GM19025 (cell line): ENCODE data around the gene HAPLN3.

Experiments used
- ATAC-seq: cut with Tn5 transposase; IDR thresholded peaks from one replicate; pipeline ENCODE4 v1.9.1; 2021; ENCODE audit warnings: mild to moderate bottlenecking, low read depth, moderate library complexity; ENCODE audit not compliant: unreplicated experiment

Gene HAPLN3

DNA sequence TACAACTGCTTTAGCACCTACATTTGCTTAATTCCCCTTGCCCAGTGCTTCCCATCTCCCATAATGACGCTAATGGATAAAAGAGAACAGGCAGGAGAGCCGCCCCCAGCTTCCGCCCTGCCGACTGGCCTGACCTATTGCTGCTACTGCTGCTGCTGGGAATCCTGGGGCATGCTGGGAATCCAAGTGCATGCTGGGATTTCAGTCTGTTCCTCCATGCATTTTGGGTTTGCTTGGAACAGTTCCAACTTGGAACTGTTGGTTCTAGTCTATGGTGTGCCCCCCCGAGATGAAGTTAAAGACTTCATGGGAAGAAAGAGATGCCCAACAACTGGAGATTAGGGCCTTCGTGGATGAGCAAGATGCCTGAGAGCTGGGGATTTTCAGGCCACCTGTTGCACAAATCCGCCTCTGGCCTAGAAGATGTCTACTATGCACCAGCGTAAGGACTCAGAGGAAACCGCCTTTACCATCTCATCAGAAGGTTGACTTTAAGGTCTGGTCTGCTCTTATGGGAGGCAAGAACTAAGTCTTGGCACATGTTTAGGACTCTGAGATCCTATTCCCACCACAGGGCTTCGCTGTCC, 29.0 kb downstream of the HAPLN3 start:
- ATAC-seq: no peak

DNA sequence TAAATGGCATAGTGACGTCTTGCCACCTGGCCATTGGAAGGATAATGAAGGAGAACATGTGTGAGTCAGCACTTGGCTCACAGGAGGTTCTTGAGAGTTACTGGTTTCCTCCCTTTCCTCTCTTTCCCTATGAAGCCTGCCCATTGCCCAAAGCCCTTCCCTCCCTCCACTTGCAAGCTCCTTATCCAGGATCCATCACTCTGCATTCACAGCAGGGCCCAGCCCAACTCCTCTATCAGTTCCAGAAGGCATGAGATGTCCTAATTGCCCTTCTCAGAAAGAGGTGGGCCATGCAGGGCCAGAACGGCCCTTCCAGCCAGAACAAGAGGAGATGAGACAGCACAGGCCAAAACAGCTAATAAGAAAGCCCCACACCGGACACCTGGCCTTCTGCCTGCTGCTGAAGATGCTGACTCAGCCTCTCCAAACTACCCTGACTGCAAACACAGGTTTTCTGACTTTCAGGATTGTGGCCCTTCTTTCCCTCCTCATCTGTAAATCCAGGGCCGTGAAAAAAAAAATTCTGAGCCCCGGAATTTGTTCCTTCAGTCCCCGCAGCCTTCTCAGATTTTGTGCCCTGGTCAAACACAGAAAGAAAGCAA, 29.7 kb downstream of the HAPLN3 start:
- ATAC-seq: no peak

DNA sequence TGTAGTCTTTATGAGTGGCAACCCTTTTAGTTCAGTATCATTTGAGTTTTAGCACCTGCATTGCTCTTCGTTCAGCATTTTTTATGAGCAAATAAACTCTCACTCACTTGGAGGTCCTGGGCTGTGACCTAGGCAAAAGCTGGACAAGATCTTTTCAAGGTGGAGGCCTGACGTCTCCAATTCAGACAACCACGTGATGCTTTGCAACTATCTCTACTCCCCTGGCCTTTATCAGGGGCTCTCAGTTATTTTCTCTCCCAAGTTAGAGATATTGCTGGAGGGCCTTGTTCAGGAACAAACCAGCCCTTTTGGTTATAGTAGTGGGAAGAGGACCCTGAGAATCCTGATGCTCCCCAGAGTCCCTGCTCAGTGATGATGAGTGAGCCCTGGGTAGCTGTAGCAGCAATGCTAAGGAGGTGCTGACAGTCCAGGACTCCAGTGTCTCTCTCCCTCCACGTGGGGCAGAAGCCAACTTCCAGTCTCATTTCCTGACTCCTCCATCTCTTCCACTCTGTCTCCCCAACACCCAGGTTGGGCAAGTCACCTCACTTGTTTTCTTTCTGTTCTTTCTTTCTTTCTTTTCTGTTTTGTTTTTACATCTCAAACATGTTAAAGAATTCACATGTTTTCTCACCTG, 30.4 kb downstream of the HAPLN3 start:
- ATAC-seq: no peak

DNA sequence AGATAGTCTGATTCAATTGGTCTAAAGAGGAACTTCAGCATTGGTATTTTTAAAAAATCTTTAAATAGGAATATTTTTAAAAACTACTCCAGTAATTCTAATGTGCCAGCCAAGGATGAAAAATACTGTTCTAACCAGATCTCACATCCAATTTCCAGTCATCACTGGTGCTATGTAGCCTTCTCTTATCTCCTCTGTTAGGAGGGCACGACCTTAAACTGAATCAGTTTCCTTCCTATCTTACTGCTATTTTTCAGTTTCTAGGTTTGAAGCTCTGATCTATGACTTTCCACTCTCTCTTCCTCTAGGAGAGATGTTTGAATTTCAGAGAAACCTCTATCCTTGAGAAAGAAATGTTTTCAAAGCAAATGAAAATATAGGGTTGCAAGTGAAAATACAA, 31.9 kb downstream of the HAPLN3 start:
- ATAC-seq: no peak

DNA sequence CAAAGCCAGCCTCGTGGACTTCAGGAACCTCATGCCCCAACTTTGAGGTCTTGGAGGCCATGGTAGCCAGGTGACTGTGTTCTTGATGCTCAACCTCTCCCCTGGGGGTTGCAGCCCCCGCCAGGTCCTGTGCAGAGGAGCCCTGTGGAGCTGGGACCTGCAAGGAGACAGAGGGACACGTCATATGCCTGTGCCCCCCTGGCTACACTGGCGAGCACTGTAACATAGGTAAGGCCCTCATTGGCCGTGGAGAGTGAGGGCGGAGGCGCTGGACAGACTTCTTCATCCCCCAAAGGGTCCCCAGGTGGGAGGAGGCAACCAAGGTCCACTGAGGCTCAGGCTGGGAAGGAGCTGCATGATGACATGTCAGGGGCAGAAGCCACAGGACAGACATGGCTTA, 35.1 kb downstream of the HAPLN3 start:
- ATAC-seq: no peak

DNA sequence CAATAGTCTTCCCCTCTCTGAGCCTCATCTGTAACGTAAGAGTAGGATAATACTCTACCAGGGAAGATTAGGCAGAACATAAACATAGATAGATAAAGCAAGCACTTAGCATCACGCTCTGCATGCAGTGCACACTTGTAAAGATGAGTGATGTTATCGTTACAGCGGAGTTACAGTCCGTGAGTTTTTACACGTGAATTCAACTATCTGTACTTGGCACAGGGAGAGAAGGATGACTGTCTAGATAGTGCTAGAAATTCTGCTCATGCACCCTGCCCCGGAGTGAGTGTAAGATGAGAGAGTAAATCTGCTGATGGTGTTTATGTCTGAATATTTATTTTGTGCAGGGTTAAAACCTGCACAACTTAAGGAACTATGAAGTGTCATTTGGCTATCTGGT, 35.8 kb downstream of the HAPLN3 start:
- ATAC-seq: no peak

DNA sequence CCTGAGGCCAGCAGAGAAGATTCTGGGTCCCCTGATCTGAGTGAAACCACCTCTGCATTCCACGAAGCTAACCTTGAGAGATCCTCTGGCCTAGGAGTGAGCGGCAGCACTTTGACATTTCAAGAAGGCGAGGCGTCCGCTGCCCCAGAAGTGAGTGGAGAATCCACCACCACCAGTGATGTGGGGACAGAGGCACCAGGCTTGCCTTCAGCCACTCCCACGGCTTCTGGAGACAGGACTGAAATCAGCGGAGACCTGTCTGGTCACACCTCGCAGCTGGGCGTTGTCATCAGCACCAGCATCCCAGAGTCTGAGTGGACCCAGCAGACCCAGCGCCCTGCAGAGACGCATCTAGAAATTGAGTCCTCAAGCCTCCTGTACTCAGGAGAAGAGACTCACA, 36.4 kb downstream of the HAPLN3 start:
- ATAC-seq: no peak

DNA sequence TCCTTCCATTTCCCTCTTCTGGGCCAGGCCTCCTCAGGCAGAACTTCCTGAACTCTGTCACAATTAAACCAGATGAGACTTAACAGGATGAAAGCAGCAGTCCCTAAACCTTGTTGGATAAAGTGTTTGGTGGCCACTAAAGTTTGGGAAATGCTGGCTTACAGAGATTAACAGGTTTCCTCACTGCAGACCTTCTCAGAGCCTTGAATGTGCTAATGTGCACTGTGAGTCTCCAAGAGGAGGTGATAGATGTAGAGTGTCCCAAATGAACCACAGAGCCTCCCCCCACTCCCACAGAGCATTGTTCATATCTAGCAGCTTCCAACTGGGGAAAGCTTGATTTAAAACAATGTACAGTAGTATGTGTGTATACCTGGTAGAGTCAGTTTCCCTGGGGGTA, 42.9 kb downstream of the HAPLN3 start:
- ATAC-seq: no peak

DNA sequence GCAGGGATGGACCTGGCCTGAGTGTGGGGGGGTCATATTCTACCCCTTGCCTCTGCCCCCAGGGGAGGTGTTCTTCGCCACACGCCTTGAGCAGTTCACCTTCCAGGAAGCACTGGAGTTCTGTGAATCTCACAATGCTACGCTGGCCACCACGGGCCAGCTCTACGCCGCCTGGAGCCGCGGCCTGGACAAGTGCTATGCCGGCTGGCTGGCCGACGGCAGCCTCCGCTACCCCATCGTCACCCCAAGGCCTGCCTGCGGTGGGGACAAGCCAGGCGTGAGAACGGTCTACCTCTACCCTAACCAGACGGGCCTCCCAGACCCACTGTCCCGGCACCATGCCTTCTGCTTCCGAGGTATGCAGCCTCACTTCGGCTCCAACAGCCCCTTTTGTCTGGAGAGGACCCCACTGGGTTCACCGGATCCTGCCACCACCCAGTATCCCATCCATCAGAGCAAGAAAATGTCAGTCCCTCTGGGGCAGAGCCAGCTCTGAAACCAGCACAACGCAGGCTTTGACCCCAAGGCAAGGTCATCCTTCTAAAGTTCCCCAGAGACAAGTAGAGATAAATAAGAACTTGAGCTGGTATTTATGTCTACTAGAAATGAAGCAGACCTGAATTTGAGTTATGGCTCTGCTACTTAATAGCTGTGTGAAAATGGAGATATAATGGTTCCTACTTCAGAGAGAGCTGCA, 45.8 kb downstream of the HAPLN3 start:
- no peak for ATAC-seq

DNA sequence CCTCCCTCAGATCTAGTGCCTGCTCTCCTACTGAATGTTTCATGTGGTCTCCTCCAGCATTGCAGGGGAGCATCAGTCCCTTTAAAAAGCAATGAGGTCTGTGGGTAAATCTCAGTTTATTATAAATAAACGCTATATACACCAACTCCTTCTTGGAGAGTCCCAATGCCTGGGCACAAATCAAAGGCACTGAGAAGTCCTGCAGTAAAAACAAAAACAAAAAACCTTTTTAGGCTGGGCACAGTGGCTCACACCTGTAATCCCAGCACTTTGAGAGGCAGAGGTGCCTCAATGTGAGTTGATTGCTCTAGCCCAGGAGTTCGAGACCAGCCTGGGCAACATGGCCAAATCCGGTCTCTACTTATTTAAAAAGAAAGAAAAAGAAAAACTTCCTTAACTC, 47.1 kb downstream of the HAPLN3 start:
- no peak for ATAC-seq

DNA sequence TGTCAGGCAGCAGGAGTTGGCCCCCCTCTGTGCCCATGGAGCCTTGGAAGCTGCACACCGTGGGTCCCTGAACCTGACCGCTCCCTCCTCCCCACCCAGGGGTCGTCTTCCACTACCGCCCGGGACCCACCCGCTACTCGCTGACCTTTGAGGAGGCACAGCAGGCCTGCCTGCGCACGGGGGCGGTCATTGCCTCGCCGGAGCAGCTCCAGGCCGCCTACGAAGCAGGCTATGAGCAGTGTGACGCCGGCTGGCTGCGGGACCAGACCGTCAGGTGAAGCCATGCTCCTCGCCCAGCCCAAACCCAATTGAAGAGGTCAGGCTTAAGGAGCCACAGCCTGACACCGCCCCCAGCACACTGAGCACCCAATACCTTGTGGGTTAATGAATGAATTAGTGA, 48.2 kb downstream of the HAPLN3 start:
- ATAC-seq: no peak

DNA sequence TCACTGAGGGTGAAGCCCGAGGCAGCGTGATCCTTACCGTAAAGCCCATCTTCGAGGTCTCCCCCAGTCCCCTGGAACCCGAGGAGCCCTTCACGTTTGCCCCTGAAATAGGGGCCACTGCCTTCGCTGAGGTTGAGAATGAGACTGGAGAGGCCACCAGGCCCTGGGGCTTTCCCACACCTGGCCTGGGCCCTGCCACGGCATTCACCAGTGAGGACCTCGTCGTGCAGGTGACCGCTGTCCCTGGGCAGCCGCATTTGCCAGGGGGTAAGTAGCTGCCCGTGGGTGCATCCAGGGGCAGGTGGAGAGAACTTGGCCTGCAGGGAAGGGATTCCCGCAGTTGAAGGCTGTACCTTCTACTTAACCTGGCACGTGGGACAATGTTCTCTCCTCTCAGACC, 49.7 kb downstream of the HAPLN3 start:
- ATAC-seq: no peak

DNA sequence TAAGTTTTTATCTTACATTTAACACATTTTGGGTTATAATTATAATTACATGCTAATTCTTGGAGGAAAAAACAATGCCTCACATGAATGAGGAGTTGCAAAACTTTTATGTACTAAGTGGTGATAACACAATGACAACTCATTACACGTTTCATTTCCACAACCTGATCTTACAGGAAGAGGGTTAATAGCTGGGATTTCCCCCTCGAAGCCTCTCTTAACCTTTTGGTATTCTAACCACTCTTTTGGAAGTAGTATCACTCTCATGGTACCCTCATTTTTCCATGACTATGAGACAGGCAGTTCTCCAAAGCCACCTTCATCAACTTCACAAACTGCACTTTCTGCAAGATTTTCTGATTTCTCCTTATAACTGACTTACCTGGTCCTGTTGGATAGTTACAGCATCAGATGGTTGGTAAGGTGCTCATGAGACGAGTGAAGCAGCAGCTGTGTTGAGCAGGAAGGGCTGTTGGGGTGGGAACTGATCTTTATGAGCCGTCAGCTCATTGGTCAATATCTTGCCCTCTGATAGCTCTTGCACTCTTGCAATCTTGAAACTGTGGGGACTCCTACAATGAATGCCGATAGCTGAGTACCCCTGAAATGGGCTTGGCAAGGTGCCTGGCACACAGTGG, 50.5 kb downstream of the HAPLN3 start:
- ATAC-seq: no peak

DNA sequence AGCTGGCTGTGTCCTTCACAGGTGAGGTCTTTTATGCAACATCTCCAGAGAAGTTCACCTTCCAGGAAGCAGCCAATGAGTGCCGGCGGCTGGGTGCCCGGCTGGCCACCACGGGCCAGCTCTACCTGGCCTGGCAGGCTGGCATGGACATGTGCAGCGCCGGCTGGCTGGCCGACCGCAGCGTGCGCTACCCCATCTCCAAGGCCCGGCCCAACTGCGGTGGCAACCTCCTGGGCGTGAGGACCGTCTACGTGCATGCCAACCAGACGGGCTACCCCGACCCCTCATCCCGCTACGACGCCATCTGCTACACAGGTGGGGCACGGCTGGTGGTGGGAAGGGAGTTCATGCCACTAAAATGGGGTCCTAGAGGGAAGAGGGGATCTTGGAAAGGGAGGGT, 52.0 kb downstream of the HAPLN3 start:
- no peak for ATAC-seq

DNA sequence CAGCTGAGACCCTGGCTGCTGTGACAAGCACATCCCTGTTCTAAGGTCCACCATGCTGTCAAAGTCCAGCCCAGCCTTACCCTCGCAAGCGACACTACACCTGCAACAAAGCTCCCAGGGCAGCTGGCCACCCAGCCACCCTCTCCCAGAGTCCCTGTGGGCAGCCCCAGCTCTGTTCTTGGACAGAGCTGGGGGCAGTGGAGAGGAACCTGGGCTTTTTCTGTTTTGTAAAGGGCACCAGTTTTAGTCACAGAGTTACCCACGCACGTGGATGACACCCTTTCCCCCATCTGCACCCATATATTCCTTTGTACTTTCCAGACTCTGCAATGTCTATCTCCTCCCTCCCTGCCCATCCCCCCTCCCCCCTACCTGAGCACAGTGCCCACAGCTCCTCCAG, 53.2 kb downstream of the HAPLN3 start:
- ATAC-seq: no peak

DNA sequence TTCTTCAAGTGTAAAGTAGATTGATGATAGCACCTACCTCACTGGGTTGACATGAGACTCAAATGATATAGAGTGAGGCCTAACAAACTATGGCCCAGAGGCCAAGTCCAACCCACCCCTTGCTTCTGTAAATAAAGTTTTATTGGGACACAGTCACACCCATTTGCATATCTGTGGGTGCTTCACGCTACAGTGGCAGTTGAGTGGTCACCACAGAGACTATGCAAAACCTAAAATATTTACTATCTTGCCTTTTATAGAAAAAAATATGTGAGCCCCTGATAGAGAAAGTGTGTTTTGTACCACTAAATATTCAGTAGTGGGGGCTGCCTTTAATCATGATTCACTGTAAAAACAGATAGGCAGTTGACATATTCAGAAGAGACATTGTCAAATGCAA, 54.1 kb downstream of the HAPLN3 start:
- ATAC-seq: no peak

DNA sequence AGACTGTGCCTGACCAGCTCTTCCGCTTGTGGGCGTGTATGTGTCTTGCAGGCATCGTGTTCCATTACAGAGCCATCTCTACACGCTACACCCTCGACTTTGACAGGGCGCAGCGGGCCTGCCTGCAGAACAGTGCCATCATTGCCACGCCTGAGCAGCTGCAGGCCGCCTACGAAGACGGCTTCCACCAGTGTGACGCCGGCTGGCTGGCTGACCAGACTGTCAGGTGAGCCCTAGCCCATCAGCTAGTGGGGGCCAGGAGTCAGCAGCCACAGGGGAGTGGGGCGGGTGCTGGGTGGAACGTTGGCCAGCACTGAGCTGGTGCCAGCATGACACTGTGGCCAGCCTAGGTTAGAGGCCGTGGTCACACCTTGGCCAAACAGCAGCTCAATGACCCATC, 55.4 kb downstream of the HAPLN3 start:
- ATAC-seq: no peak

DNA sequence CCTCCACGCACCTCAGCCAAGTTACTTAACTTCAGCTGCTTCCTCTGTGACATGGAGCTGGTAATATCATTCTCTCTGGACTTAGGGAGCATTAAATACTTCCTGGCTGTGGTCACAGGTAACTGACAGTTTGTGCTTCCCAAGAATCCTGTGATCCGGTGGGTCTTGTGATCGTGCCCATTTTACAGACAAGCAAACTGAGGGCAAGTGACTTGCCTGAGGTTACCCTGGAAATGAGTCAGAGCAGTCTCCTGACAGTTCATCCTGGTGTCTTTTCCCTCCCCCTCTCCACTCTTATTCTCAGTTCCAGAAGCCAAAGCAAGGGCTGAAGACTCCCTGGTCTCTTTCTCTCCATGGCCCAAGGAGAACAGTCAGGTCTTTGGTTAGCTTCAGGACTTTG, 56.2 kb downstream of the HAPLN3 start:
- ATAC-seq: no peak

DNA sequence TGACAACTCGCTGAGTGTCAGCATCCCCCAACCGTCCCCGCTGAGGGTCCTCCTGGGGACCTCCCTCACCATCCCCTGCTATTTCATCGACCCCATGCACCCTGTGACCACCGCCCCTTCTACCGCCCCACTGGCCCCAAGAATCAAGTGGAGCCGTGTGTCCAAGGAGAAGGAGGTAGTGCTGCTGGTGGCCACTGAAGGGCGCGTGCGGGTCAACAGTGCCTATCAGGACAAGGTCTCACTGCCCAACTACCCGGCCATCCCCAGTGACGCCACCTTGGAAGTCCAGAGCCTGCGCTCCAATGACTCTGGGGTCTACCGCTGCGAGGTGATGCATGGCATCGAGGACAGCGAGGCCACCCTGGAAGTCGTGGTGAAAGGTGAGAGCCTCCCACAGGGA, 56.7 kb downstream of the HAPLN3 start:
- ATAC-seq: no peak

DNA sequence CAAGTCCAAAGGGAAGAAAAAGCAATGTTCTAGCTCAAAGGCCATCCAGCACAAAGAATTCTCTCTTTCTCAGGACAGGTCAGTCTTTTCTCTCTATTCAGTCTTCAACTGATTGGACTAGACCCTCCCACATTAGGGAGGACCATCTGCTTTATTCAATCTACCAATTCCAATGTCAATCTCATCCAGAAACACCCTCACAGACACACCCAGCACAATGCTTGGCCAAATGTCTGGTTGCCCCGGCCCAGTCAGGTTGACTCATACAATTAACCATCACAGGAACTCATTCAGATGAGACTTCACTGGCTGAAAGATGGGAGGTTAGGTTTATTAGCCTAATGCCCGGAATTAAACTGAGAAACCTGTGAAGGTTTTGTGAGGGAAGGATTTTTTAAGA, 59.7 kb downstream of the HAPLN3 start:
- ATAC-seq: no peak

DNA sequence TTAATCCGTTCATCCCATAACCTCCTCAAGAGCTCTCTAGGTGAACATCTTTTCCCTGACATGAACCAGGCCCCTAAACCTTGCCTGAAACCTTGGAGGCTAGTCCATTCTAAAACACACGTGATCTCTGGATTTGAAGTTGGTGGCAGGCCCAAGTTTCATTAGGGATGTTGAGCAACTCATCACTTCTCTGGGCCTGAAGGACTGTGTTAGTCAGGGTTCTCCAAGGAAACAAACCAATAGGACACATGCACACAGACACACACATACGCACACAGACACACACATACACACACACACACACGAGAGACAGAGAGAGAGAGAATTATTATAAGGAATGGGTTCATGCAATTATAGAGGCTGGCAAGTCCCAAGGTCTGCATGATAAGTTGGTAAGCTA, 60.2 kb downstream of the HAPLN3 start:
- ATAC-seq: no peak
